H1 (cell line): ENCODE measurements around the gene THADA. TPM values are rescaled to one million over a fixed set of nuclear protein-coding genes. Genes with fewer than 3 reads are reported as not detected.

Source experiments
- CBX8 ChIP-seq: fragments of 300-800, 300-1000 bp; sonication (generic); IDR thresholded peaks from 2 replicates; pipeline ENCODE4 v1.7.1; 2016; ENCODE audit warnings: low read depth, low read length, borderline replicate concordance
- CHD1 ChIP-seq: IDR thresholded peaks from 2 replicates; pipeline ENCODE4 v1.6.1; 2012; ENCODE audit warnings: low read depth, low read length, improper control_type of control experiment
- CREB1 ChIP-seq: IDR thresholded peaks from 2 replicates; pipeline ENCODE4 v1.6.1; 2012; ENCODE audit warnings: inconsistent platforms
- EP300 ChIP-seq, 2 experiments: IDR thresholded peaks; 1 replicate in 1 of 2; 2 replicates in 1 of 2; pipeline ENCODE4 v1.6.1; 2011 to 2012; ENCODE audit warnings: low read depth in 2 of 2, low read length in 2 of 2, mild to moderate bottlenecking in 2 of 2, borderline replicate concordance in 1 of 2, inconsistent platforms in 1 of 2, moderate library complexity in 1 of 2
- HDAC2 ChIP-seq, 2 experiments: fragments of 300-600 bp in 1 of 2; sonication (generic) in 1 of 2; IDR thresholded peaks; 2 replicates each; pipeline ENCODE4 v1.6.1; 2011 to 2012; ENCODE audit warnings: low read depth in 2 of 2, low read length in 2 of 2, mild to moderate bottlenecking in 2 of 2, moderate library complexity in 2 of 2, borderline replicate concordance in 1 of 2, inconsistent platforms in 1 of 2
- JUN ChIP-seq: IDR thresholded peaks from 2 replicates; pipeline ENCODE4 v1.6.1; 2011; ENCODE audit warnings: low read depth, mild to moderate bottlenecking, improper control_type of control experiment, low read length
- POLR2A ChIP-seq, 2 experiments: IDR thresholded peaks; 1 replicate in 1 of 2; 2 replicates in 1 of 2; pipeline ENCODE4 v1.6.1; 2011; ENCODE audit warnings: low read depth in 2 of 2, low read length in 2 of 2, mild to moderate bottlenecking in 2 of 2; ENCODE audit errors: control extremely low read depth in 1 of 2
- POLR2AphosphoS5 ChIP-seq: IDR thresholded peaks from 2 replicates; pipeline ENCODE4 v1.6.1; 2011; ENCODE audit warnings: low read depth, low read length
- RXRA ChIP-seq: IDR thresholded peaks from 2 replicates; pipeline ENCODE4 v1.6.1; 2011; ENCODE audit warnings: low read depth, mild to moderate bottlenecking, low read length, moderate library complexity; ENCODE audit not compliant: insufficient read depth
- SIN3A ChIP-seq, 2 experiments: IDR thresholded peaks in 1 of 2; conservative IDR thresholded peaks in 1 of 2; 2 replicates each; pipeline ENCODE4 v1.6.1; 2011 to 2012; ENCODE audit warnings: low read length in 2 of 2, improper control_type of control experiment in 1 of 2, low read depth in 1 of 2, mild to moderate bottlenecking in 1 of 2
- SUZ12 ChIP-seq: fragments of 200-600 bp; sonication (generic); IDR thresholded peaks from 2 replicates; pipeline ENCODE4 v1.6.1; 2012; ENCODE audit warnings: mild to moderate bottlenecking, inconsistent platforms, low read length, moderate library complexity, mixed read lengths
- TAF7 ChIP-seq: optimal IDR thresholded peaks from 2 replicates; pipeline ENCODE3; 2011; ENCODE audit warnings: low read depth, mild to moderate bottlenecking, inconsistent platforms, low read length, moderate library complexity, borderline replicate concordance
- TBP ChIP-seq: IDR thresholded peaks from 2 replicates; pipeline ENCODE4 v1.6.1; 2011; ENCODE audit warnings: low read depth, low read length, improper control_type of control experiment
- TCF12 ChIP-seq: IDR thresholded peaks from 2 replicates; pipeline ENCODE4 v1.6.1; 2011; ENCODE audit warnings: low read depth, mild to moderate bottlenecking, low read length
- TEAD4 ChIP-seq: IDR thresholded peaks from 2 replicates; pipeline ENCODE4 v1.6.1; 2012; ENCODE audit warnings: low read depth, low read length, inconsistent platforms, mixed read lengths
- polyA plus RNA-seq, 7 experiments: library from polyadenylated mRNA; depleted of rRNA in 3 of 7; stranded (reverse) in 5 of 7; unstranded in 2 of 7; fragments of >200 nt in 5 of 7; fragments of 200-250 nt in 2 of 7; gene quantifications; 1 replicate in 5 of 7; 2 replicates in 1 of 7; 4 replicates in 1 of 7; pipeline versions ENCODE4 v1.2.1 to v1.2.3, GENCODE V29; 2011 to 2013; ENCODE audit warnings: missing spikeins in 2 of 7, mixed read lengths in 2 of 7
- total RNA-seq: library from RNA; stranded (reverse); fragmentation: NEBNext Ultra II Directional; extraction: Animal tissue kit (Norgen Biotek cat#: 25700); gene quantifications from 2 replicates; pipeline ENCODE4 v1.2.1, GENCODE V29; 2021
- TF ChIP-seq, protein P1 (sequence below): IDR thresholded peaks from 2 replicates; pipeline ENCODE4 v1.6.1; 2011; ENCODE audit warnings: low read depth, mild to moderate bottlenecking, low read length; ENCODE audit not compliant: insufficient read depth
- TF ChIP-seq, protein P2 (sequence below), 3 experiments: IDR thresholded peaks; 1 replicate in 2 of 3; 2 replicates in 1 of 3; pipeline versions ENCODE4 v1.5.1 to v1.6.1; 2011; ENCODE audit warnings: low read length in 3 of 3, mild to moderate bottlenecking in 3 of 3, inconsistent platforms in 2 of 3, low read depth in 1 of 3, moderate library complexity in 1 of 3; ENCODE audit not compliant: insufficient read depth in 1 of 3; ENCODE audit errors: control extremely low read depth in 1 of 3
- TF ChIP-seq, protein P3 (sequence below): IDR thresholded peaks from 2 replicates; pipeline ENCODE4 v1.6.1; 2012; ENCODE audit warnings: low read length, inconsistent platforms

Gene THADA
- total and polyA plus RNA-seq, 2 of the 8 experiments (the other 6 are each of a cell fraction or from before 2014, with no cell fraction given) = 22.4 to 26.8 TPM

DNA sequence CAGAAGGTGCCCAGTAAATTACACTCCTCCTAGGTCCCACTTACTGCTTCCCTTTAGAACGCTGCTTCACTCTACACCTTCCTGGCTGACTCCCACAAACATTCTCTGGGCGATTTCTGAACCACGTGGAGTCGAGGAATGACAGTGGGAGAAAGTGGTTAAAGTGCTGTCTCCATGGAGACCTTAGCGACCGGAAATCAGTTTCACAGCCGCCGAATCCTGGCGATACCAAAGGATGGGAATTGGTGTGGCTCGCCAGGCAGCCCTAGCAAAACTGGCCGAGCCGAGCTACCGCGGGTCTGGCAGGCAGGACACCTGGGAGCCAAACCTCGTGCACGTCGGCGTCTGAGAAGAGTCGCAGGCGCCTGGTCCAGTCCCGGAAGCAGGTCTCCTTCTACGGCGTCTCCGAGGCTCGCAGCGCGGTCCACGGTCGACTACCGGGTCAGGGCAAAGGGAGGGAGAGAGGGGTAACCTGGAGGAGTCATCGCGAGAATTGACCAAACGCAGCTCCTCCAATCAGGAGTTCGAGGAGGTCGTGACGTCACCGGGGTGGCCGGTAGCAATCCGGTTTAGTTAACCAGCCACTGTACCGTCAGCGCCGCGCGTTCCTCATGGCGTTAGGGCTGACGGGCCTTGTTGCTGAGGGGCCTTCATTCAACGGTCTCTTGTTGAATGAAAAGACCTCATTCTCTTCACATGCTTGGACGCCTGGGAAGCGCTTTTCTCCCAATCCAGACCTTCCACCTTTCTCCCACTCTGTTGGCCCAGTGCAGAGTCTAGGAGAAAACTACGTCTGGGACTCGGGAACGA, at the start of gene THADA (continued):
- no peak for TF ChIP-seq SUZ12
- no peak for TF ChIP-seq TCF12
- TF ChIP-seq TEAD4 = no peak
- TF ChIP-seq CBX8 = no peak
- peak; percentile 100 for TF ChIP-seq POLR2AphosphoS5
- TF ChIP-seq CREB1 = peak; percentile 93
- no peak; the same call in 1 of the 2 replicates for TF ChIP-seq JUN
- no peak for TF ChIP-seq EP300 (IDR thresholded peaks at IDR 0.05; ENCODE audit: borderline replicate concordance in 1 of 2, low read depth in 2 of 2, low read length in 2 of 2)
- TF ChIP-seq, protein P1, sequence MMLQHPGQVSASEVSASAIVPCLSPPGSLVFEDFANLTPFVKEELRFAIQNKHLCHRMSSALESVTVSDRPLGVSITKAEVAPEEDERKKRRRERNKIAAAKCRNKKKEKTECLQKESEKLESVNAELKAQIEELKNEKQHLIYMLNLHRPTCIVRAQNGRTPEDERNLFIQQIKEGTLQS = no peak
- TF ChIP-seq HDAC2 (IDR thresholded peaks at IDR 0.05; ENCODE audit: borderline replicate concordance in 1 of 2, low read depth in 2 of 2, low read length in 2 of 2) = peak; percentile 58 to 97; a peak in 3 of 4 replicates
- TF ChIP-seq, protein P2, sequence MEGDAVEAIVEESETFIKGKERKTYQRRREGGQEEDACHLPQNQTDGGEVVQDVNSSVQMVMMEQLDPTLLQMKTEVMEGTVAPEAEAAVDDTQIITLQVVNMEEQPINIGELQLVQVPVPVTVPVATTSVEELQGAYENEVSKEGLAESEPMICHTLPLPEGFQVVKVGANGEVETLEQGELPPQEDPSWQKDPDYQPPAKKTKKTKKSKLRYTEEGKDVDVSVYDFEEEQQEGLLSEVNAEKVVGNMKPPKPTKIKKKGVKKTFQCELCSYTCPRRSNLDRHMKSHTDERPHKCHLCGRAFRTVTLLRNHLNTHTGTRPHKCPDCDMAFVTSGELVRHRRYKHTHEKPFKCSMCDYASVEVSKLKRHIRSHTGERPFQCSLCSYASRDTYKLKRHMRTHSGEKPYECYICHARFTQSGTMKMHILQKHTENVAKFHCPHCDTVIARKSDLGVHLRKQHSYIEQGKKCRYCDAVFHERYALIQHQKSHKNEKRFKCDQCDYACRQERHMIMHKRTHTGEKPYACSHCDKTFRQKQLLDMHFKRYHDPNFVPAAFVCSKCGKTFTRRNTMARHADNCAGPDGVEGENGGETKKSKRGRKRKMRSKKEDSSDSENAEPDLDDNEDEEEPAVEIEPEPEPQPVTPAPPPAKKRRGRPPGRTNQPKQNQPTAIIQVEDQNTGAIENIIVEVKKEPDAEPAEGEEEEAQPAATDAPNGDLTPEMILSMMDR (IDR thresholded peaks at IDR 0.05; ENCODE audit: control extremely low read depth in 1 of 3, insufficient read depth in 1 of 3, low read depth in 1 of 3, low read length in 3 of 3) = no peak
- peak; percentile 98 to 99 for TF ChIP-seq POLR2A (IDR thresholded peaks at IDR 0.05; ENCODE audit: control extremely low read depth in 1 of 2, low read depth in 2 of 2, low read length in 2 of 2)
- peak; percentile 93 for TF ChIP-seq TBP
- TF ChIP-seq RXRA = no peak
- TF ChIP-seq SIN3A (conservative IDR thresholded peaks at IDR 0.05 in 1 of 2, IDR thresholded peaks at IDR 0.05 in 1 of 2; ENCODE audit: low read depth in 1 of 2, low read length in 2 of 2) = peak; percentile 94 to 99
- TF ChIP-seq, protein P3, sequence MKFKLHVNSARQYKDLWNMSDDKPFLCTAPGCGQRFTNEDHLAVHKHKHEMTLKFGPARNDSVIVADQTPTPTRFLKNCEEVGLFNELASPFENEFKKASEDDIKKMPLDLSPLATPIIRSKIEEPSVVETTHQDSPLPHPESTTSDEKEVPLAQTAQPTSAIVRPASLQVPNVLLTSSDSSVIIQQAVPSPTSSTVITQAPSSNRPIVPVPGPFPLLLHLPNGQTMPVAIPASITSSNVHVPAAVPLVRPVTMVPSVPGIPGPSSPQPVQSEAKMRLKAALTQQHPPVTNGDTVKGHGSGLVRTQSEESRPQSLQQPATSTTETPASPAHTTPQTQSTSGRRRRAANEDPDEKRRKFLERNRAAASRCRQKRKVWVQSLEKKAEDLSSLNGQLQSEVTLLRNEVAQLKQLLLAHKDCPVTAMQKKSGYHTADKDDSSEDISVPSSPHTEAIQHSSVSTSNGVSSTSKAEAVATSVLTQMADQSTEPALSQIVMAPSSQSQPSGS = peak; percentile 47; the same call in 1 of the 2 replicates
- no peak for TF ChIP-seq TAF7
- no peak for TF ChIP-seq CHD1
